ENCODE data around the gene GPT2.
A peak's percentile ranks its signal among the peaks of the same experiment; 100 is the strongest.

Gene GPT2

GRCh38 chr16:46968063-46968435, 83.9 kb downstream of the GPT2 start:
- no peak for DNase-seq (ENCODE audit: low read depth, low spot score)

- DNase-seq (ENCODE audit: low read depth, low spot score) = no peak
Observed at GRCh38 chr16:46970089-46970488, 85.9 kb downstream of the GPT2 start.

DNA sequence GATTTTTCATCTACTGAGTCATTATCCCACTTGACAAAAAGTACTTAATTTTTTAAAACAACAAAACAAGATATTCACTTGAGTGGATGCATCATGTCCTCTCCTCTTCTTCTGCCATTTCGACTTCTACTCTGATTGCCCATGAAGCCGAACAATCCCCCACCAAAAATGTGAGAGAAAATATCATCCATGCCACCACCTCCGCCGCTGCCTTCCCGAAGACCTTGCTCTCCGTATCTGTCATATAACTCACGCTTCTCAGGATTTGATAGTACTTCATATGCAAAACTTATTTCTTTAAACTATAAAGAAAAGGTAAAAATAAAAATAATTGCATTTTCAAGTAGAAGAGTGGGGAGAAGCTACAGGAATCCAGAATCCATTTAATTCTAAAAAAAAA, 87.1 kb downstream of the GPT2 start:
- DNase-seq (ENCODE audit: low read depth, low spot score) = no peak

DNA sequence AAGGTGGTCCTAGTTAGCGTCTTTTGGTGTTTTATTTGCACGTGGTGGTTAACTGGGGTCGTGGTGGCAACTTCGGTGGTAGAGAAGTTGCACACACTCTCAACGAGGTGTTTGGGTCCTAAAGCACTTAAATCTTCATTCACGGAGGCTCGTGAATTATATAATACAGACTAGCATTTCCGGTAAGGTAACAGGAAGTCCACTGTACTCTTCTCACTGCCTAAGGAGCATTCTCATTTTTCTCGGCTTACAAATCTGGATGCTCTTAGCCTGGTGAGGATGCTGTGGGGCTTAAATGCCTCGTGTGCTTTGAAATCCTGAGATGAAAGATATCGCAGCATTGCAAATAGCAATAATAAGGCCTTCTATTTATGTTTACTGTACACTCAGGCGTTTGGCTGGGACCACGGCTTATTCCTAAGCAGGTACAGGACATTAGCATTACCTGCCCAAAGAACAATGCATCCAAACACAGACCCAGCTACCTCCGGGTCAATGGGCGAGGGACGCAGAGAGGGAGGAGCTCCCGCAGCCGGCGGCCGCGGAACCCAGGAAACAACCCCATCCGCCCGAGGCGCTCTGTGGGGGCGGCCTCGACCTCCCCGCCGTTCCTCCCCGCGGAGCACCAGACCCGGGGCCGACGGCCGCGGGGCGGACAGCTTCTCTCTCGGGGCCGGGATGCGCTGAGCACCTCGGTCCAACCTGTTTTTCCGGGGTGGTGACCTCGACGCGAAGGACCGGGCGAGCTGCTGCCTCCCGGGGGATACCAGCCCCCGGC, 88.5 kb downstream of the GPT2 start:
- no peak for DNase-seq (ENCODE audit: low read depth, low spot score)

GRCh38 chr16:46973207-46973995, 89.2 kb downstream of the GPT2 start, which contains the start of gene DNAJA2:
Gene DNAJA2 (minus strand): TSS chr16:46973674. CDS start chr16:46973572, 102 bp downstream.
- DNase-seq (ENCODE audit: low read depth, low spot score) = peak; percentile 81

- no peak for DNase-seq (ENCODE audit: low read depth, low spot score)
Observed at GRCh38 chr16:46973996-46974324, 89.8 kb downstream of the GPT2 start.

- DNase-seq (ENCODE audit: low read depth, low spot score) = no peak
Observed at GRCh38 chr16:46974352-46974751, 90.2 kb downstream of the GPT2 start.

GRCh38 chr16:46975165-46975564, 91.0 kb downstream of the GPT2 start:
- DNase-seq (ENCODE audit: low read depth, low spot score) = no peak

- no peak for DNase-seq (ENCODE audit: low read depth, low spot score)
Observed at GRCh38 chr16:46975908-46976470, 91.8 kb downstream of the GPT2 start.

DNA sequence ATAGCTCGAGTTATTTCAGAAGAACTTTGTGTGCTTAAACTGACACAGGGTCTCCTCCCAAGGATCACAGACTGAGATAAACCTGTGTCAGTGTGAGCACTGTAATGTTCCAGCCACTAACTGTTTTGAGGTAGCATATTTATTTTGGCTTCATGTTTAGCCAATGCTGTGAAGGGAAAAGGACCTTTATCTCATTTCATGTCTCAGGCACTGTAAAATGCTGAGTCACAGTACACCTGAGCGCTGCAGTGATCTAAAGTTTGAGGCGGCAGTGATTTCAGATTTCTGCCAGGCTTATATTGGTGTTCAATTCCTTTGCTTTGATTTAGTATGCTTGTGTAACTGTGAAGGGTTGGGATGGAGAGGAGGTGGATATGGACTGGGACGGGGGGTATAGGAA, 92.4 kb downstream of the GPT2 start:
- DNase-seq (ENCODE audit: low read depth, low spot score) = no peak
